Gastrocnemius medialis (tissue), 4 donors: Measurements from ENCODE around the gene FOXK1.

Source experiments
- POLR2A ChIP-seq, 2 donors: fragments of 450-650 bp; IDR thresholded peaks; one replicate each; pipeline ENCODE4 v1.6.1; 2017; ENCODE audit warnings: antibody characterized with exemption in 2 of 2, mild to moderate bottlenecking in 2 of 2, moderate library complexity in 2 of 2
- TF ChIP-seq, protein P1 (sequence below), 5 experiments: fragments of 450-650 bp in 3 of 5; fragments of 200-600 bp in 2 of 5; sonication (generic) in 2 of 5; IDR thresholded peaks in 4 of 5; conservative IDR thresholded peaks in 1 of 5; 1 replicate in 4 of 5; 2 replicates in 1 of 5; pipeline ENCODE4 v1.5.1; 2016 to 2019; ENCODE audit warnings: antibody characterized with exemption in 5 of 5, mild to moderate bottlenecking in 3 of 5, moderate library complexity in 3 of 5

GRCh38 chr7:4820405-4820966, 138.4 kb downstream of the FOXK1 start:
- TF ChIP-seq, protein P1, sequence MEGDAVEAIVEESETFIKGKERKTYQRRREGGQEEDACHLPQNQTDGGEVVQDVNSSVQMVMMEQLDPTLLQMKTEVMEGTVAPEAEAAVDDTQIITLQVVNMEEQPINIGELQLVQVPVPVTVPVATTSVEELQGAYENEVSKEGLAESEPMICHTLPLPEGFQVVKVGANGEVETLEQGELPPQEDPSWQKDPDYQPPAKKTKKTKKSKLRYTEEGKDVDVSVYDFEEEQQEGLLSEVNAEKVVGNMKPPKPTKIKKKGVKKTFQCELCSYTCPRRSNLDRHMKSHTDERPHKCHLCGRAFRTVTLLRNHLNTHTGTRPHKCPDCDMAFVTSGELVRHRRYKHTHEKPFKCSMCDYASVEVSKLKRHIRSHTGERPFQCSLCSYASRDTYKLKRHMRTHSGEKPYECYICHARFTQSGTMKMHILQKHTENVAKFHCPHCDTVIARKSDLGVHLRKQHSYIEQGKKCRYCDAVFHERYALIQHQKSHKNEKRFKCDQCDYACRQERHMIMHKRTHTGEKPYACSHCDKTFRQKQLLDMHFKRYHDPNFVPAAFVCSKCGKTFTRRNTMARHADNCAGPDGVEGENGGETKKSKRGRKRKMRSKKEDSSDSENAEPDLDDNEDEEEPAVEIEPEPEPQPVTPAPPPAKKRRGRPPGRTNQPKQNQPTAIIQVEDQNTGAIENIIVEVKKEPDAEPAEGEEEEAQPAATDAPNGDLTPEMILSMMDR (IDR thresholded peaks at IDR 0.05 in 4 of 5, conservative IDR thresholded peaks at IDR 0.05 in 1 of 5): no peak
- TF ChIP-seq POLR2A (IDR thresholded peaks at IDR 0.05): no peak
